HCT116 (cell line): ENCODE measurements around the gene SDK1. TPM values are rescaled to one million over a fixed set of nuclear protein-coding genes. Genes with fewer than 3 reads are reported as not detected.

Source experiments
- ATAC-seq: fragments of 200-7000 bp; cut with Tn5 transposase; 2 replicates; pipeline ENCODE4 v1.9.1; 2020; ENCODE audit warnings: mild to moderate bottlenecking, moderate library complexity
- BruUV-seq: library from RNA; stranded (reverse); fragments of 400-500 nt; replicated peaks from 2 replicates; lab custom pipeline; 2021; lab: Mats Ljungman, UMichigan
- CTCF ChIA-PET: fragments of 300-600 bp; sonication (Branson Sonifier 250); formaldehyde crosslinking; loops from one replicate; lab custom pipeline; 2021; ENCODE audit warnings: antibody characterized with exemption; lab: Charles Lee
- POLR2A ChIA-PET: fragments of 300-600, 350-600 bp; sonication (Branson Sonifier 250); formaldehyde crosslinking; loops from one replicate; lab custom pipeline; 2021; ENCODE audit warnings: antibody characterized with exemption; lab: Charles Lee
- RAD21 ChIA-PET, 2 experiments: fragments of 300-600 bp; sonication (Branson Sonifier 250); formaldehyde crosslinking; loops; one replicate each; lab custom pipeline; 2023; ENCODE audit warnings: low total read pairs in 2 of 2; ENCODE audit not compliant: uncharacterized antibody in 2 of 2, unreplicated experiment in 2 of 2, low non-redundant PET in 1 of 2; lab: Charles Lee
- DNase-seq: peaks from one replicate; pipeline ENCODE4 v3.0.0-alpha.2; 2010; ENCODE audit warnings: low read depth, low spot score
- H2AFZ ChIP-seq: fragments of 200-600 bp; shearing (Covaris generic), sonication (generic); 2 replicates; pipeline ENCODE4 v1.6.1; 2017; ENCODE audit warnings: low read depth, mixed run types, mixed read lengths, antibody characterized with exemption, low read length; ENCODE audit not compliant: poor library complexity, severe bottlenecking
- H3K27ac ChIP-seq: 2 replicates; pipeline ENCODE4 v1.5.1; 2012; ENCODE audit warnings: low read depth, low read length
- H3K27me3 ChIP-seq: fragments of 200-600 bp; sonication (generic); 2 replicates; pipeline ENCODE4 v1.6.1; 2016; ENCODE audit warnings: mixed run types, low read length, mixed read lengths; ENCODE audit not compliant: insufficient read depth
- H3K36me3 ChIP-seq, 2 experiments: fragments of 200-500 bp in 1 of 2; fragments of 200-600 bp in 1 of 2; sonication (Bioruptor generic) in 1 of 2; sonication (generic) in 1 of 2; 2 replicates each; pipeline versions ENCODE4 v1.5.1 to v1.6.1; 2014 to 2016; ENCODE audit warnings: low read length in 2 of 2, inconsistent platforms in 1 of 2, mixed read lengths in 1 of 2, mixed run types in 1 of 2; ENCODE audit not compliant: insufficient read depth in 2 of 2, control insufficient read depth in 1 of 2
- H3K4me1 ChIP-seq, 2 experiments: fragments of 200-600 bp in 1 of 2; sonication (generic) in 1 of 2; 2 replicates each; pipeline versions ENCODE4 v1.5.1 to v1.6.1; 2012 to 2017; ENCODE audit warnings: low read length in 2 of 2, inconsistent platforms in 1 of 2, mild to moderate bottlenecking in 1 of 2, mixed read lengths in 1 of 2, mixed run types in 1 of 2, moderate library complexity in 1 of 2; ENCODE audit not compliant: insufficient read depth in 2 of 2, control insufficient read depth in 1 of 2
- H3K4me2 ChIP-seq: fragments of 200-600 bp; sonication (generic); 2 replicates; pipeline ENCODE4 v1.6.1; 2017; ENCODE audit warnings: mixed run types, low read length, mixed read lengths
- H3K4me3 ChIP-seq, 2 experiments: fragments of 200-600 bp in 1 of 2; sonication (generic) in 1 of 2; replicated peaks in 1 of 2; 2 replicates each; pipeline ENCODE4 v1.5.1; 2011 to 2016; ENCODE audit warnings: low read length in 2 of 2, control low read depth in 1 of 2, low read depth in 1 of 2, mild to moderate bottlenecking in 1 of 2, mixed read lengths in 1 of 2, mixed run types in 1 of 2
- H3K79me2 ChIP-seq: fragments of 200-600 bp; sonication (generic); 2 replicates; pipeline ENCODE4 v1.6.1; 2017; ENCODE audit warnings: mild to moderate bottlenecking, mixed run types, low read length, moderate library complexity, mixed read lengths; ENCODE audit not compliant: insufficient read depth
- H3K9ac ChIP-seq: fragments of 200-600 bp; sonication (generic); 2 replicates; pipeline ENCODE4 v1.6.1; 2016; ENCODE audit warnings: low read length, mixed read lengths
- H3K9me2 ChIP-seq: fragments of 200-600 bp; sonication (generic), shearing (Covaris generic); 2 replicates; pipeline ENCODE4 v1.6.1; 2017; ENCODE audit warnings: mixed run types, mild to moderate bottlenecking, moderate library complexity; ENCODE audit not compliant: insufficient read depth
- H3K9me3 ChIP-seq, 2 experiments: fragments of 200-500 bp in 1 of 2; fragments of 200-600 bp in 1 of 2; sonication (Bioruptor generic) in 1 of 2; sonication (generic) in 1 of 2; 2 replicates each; pipeline ENCODE4 v1.6.1; 2014 to 2017; ENCODE audit warnings: low read length in 2 of 2, mixed read lengths in 2 of 2, inconsistent platforms in 1 of 2, low read depth in 1 of 2, mild to moderate bottlenecking in 1 of 2, mixed run types in 1 of 2, moderate library complexity in 1 of 2; ENCODE audit not compliant: control insufficient read depth in 1 of 2, insufficient read depth in 1 of 2
- H4K20me1 ChIP-seq: fragments of 200-600 bp; sonication (generic), shearing (Covaris generic); 2 replicates; pipeline ENCODE4 v1.6.1; 2017; ENCODE audit warnings: mixed run types, mild to moderate bottlenecking, moderate library complexity; ENCODE audit not compliant: insufficient read depth
- FOSL1 ChIP-seq: IDR thresholded peaks from 2 replicates; pipeline ENCODE4 v1.6.1; 2012; ENCODE audit warnings: low read depth
- SP1 ChIP-seq: IDR thresholded peaks from 2 replicates; pipeline ENCODE4 v1.6.1; 2012; ENCODE audit warnings: low read depth
- YY1 ChIP-seq: IDR thresholded peaks from 2 replicates; pipeline ENCODE4 v1.6.1; 2011; ENCODE audit warnings: low read length, low read depth, moderate library complexity, mild to moderate bottlenecking; ENCODE audit not compliant: insufficient replicate concordance; ENCODE audit errors: extremely low read depth
- ZBTB33 ChIP-seq: IDR thresholded peaks from 2 replicates; pipeline ENCODE4 v1.6.1; 2011; ENCODE audit warnings: mild to moderate bottlenecking, low read length, moderate library complexity; ENCODE audit not compliant: insufficient replicate concordance; ENCODE audit errors: extremely low read depth
- ZFX ChIP-seq: fragments of 450-650 bp; IDR thresholded peaks from 2 replicates; pipeline ENCODE4 v1.6.1; 2017
- ZNF274 ChIP-seq: fragments of 200-500 bp; sonication (Bioruptor generic); IDR thresholded peaks from 2 replicates; pipeline ENCODE4 v1.6.1; 2014; ENCODE audit warnings: mild to moderate bottlenecking, low read depth, low read length, inconsistent platforms
- intact Hi-C: fragments of 100-400 bp; cut with micrococcal nuclease; formaldehyde crosslinking; loops from 2 replicates; pipeline ENCODE4 v1.10.0; 2022
- total RNA-seq: library from RNA; stranded (reverse); gene quantifications from one replicate; pipeline ENCODE4 v1.2.1, GENCODE V29; 2021; ENCODE audit not compliant: unreplicated experiment

The SDK1 gene
- total RNA-seq, 1 experiment from 2014 or later = 0.05 TPM

- intact Hi-C loops = no loop called here
- Histone ChIP-seq H3K4me1 (no peaks in the 10 kb centered on the region), H3K9me2 (no peaks in the 10 kb centered on the region), H3K79me2 (no peaks in the 10 kb centered on the region), H4K20me1 (no peaks in the 10 kb centered on the region), H2AFZ (no peak overlapping the region), H3K27me3 (0 out of 2 replicates have a peak, but pooled peaks cover 4% of the 10 kb centered on the region), H3K9ac (no peak overlapping the region), H3K4me3 (no peak overlapping the region), H3K27ac (no peak overlapping the region)
- BruUV-seq = no TSS peak
- no peak for DNase-seq
- ChIA-PET RAD21 (no interaction called here), CTCF (no interaction called here)
- ATAC-seq = no peak
- TF ChIP-seq ZFX = no peak
- no peak for TF ChIP-seq SP1
- no peak for TF ChIP-seq ZBTB33
- no peak for TF ChIP-seq YY1
- no peak for TF ChIP-seq ZNF274
- TF ChIP-seq FOSL1 = no peak
- TF ChIP-seq, all 23 proteins: peak for 0
- POLR2A ChIA-PET = no interaction called here
- H3K9me3 ChIP-seq = peaks cover 0 to 3% of the 10 kb centered on the region in 2 experiments; a peak in 2 of 4 replicates
- H3K4me2 ChIP-seq = no peak overlapping the region
- no peaks in the 10 kb centered on the region for H3K36me3 ChIP-seq
Measured at GRCh38 chr7:4123823-4124222, 822.8 kb downstream of the SDK1 start.
